T47D (cell line): ENCODE measurements around the gene ABL2.
A peak's percentile ranks its signal among the peaks of the same experiment; 100 is the strongest.
"Not testable (repeated sequence)": the region's sequence is repeated elsewhere in the genome, so short reads cannot be mapped to it uniquely, and the experiment has no call there.

Source experiments
- DNase-seq, 2 experiments: peaks; one replicate each; pipeline versions ENCODE4 v3.0.0 to v3.0.0-alpha.2; 2011 to 2012; ENCODE audit warnings: low read depth in 1 of 2, low spot score in 1 of 2
- JUND ChIP-seq: IDR thresholded peaks from 2 replicates; pipeline ENCODE4 v1.6.1; 2012; ENCODE audit warnings: low read depth
- in situ Hi-C: cut with HindIII; loops from 2 replicates; pipeline ENCODE4 v1.10.0; 2016; ENCODE audit warnings: low sequenced_read_pairs, low pct_unique_long_range_greater_than_20kb

The ABL2 gene

GRCh38 chr1:179177615-179178014, 51.9 kb downstream of the ABL2 start:
- TF ChIP-seq JUND = no peak

DNA sequence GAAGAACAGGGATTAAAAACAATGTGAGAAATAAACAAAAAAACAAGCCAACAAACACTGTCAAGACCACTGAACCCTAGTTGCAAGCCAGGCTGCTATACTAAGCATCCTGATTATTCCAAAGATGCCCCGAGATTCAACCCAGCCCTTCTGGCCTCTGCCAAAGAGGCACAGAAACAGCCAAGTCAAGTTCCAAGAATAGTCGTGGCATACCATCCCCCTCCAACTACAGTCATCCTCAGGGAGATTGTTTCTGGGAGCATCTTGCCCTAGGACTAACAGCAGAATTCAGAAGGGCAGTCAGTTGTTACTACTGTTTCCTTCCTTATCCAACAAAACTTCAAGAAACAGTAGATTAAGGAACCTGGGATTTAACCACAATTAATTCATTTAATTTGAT, 52.3 kb downstream of the ABL2 start:
- no peak for TF ChIP-seq JUND
- peak in 1 of 2 experiments; percentile 11 for DNase-seq
- in situ Hi-C loops = no loop called here

More at GRCh38 chr1:179177615-179178014, 51.9 kb downstream of the ABL2 start:
- no peak for DNase-seq
- in situ Hi-C loops = no loop called here

GRCh38 chr1:179175011-179175841, 54.3 kb downstream of the ABL2 start:
- TF ChIP-seq JUND = no peak
- in situ Hi-C loops = no loop called here
- peak in 1 of 2 experiments; percentile 50 for DNase-seq

GRCh38 chr1:179170468-179170770, 59.1 kb downstream of the ABL2 start:
- DNase-seq, in situ Hi-C loops: not testable (repeated sequence)

DNA sequence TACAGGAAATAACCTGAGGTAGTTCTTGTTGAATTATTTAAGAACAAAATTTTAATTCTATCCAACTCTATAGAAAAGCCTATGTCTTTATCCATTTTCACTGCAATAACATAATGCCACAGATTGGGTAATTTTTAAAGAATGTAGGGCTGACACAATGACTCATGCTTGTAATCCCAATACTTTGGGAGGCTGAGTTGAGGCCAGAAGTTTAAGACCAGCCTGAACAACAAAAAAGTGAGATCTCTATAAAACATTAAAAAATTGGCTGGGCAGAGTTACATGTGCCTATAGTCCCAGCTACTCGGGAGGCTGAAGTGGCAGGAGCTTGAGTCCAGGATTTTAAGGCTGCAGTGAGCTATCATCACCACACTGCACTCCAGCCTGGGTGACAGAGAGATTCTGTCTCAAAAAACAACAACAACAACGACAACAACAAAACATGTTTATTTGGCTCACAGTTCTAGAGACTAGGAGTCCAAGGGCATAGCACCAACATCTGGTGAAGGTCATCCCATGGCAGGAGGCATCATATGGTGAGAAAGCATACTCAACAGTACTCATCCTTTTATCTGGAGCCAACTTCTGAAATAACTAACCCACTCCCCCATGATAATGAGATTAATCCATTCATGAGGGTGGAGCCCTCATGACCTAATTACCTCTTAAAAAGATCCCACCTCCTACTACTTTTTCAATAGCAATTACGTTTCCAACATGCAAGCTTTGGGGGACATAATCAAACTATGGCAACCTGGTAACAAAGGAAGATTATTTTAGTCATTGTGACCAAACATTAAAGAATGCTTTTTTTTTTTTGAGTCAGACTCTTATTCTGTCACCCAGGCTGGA, 59.6 kb downstream of the ABL2 start:
- in situ Hi-C loops = no loop called here
- no peak for DNase-seq
- no peak for TF ChIP-seq JUND

DNA sequence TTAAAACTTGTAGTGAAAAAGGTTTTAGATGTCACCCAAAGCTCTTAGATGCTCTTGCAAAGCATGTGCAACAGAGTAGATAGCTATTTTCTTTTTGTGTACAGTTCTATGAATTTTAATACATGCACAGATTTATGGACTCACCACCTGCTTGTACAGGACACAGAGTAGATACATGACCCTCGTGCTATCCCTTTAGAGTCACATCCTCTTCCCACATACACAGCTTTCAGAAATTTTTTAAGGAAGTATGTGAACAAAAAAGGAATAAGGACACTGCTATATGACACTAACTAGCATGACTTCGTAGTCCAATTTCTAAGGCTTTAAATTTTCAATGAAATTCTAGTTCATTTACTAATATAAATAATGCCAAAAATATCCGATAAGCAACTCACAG, 60.9 kb downstream of the ABL2 start:
- no peak for TF ChIP-seq JUND
- no peak for DNase-seq
- in situ Hi-C loops = no loop called here

- no peak for TF ChIP-seq JUND
- in situ Hi-C loops = no loop called here
These were observed 61.5 kb downstream of the ABL2 start for GRCh38 chr1:179167955-179168354.

GRCh38 chr1:179167418-179167777, 62.1 kb downstream of the ABL2 start:
- no peak for TF ChIP-seq JUND
- no peak for DNase-seq
- in situ Hi-C loops = no loop called here

More at GRCh38 chr1:179167955-179168354, 61.5 kb downstream of the ABL2 start:
- DNase-seq = no peak

DNA sequence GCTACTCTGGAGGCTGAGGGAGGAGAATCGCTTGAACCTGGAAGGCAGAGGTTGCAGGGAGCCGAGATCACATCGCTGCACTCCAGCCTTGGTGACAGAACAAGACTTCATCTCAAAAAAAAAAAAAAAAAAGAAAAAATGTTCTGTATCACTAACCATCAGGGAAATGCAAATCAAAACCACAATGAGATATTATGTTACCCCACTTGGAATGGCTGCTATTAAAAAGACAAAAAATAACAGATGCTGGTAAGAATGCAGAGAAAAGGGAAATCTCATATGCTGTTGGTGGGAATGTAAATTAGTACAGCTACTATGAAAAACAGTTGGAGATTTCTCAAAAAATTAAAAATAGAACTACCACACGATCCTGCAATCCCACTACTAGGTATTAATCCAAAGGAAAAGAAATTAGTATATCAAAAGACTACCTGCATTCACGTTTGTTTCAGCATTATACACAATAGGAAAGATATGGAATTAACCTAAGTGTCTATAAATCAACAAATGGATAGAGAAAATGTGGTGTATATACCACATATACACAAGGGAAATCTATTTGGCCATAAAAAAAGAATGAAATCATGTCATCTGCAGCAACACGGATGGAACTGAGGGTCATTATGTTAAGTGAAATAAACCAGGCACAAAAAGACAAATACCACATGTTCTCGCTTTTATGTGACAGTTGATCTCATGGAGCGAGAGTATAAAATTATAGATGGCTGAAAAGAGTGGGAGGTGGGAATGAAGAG, 62.6 kb downstream of the ABL2 start:
- no peak for DNase-seq
- in situ Hi-C loops = no loop called here
- TF ChIP-seq JUND = no peak

GRCh38 chr1:179164494-179164893, 65.0 kb downstream of the ABL2 start:
- TF ChIP-seq JUND = no peak
- in situ Hi-C loops = no loop called here
- peak; percentile 21 to 77 for DNase-seq

DNA sequence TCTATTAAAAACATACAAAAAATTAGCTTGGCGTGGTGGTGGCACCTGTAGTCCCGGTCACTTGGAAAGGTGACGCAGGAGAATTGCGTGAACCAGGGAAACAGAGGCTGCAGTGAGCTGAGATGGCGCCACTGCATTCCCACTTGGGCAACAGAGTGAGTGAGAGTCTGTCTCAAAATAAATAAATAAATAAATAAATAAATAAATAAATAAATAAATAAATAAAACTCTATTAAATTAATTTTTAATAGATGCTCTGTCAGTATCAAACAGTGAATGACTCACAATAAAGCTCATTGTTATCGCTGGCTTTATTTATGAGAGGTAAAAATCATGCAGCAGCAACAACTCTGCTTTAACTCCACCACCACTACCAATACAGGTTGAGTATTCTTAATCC, 72.8 kb downstream of the ABL2 start:
- in situ Hi-C loops = no loop called here
- no peak for DNase-seq
- TF ChIP-seq JUND = no peak

DNA sequence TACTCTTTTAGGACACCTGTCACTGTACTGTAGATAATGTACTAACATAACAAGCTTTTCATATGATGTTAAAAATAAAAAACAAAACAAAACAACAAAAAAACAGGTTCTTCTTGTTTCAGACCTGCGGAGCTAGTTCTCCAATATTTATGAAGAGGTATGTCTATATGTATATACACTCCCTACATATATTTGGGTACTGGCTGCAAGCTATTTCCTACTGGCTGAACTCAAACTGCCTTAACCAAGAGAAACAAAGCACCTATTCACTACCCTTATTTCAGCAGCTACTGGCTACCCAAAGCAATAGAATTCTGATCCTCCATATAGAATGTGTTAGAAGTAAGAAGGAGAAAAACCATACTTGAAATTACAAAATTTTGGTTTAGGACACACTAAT, 73.5 kb downstream of the ABL2 start:
- in situ Hi-C loops = no loop called here
- TF ChIP-seq JUND = no peak
- DNase-seq = peak; percentile 50 to 81

DNA sequence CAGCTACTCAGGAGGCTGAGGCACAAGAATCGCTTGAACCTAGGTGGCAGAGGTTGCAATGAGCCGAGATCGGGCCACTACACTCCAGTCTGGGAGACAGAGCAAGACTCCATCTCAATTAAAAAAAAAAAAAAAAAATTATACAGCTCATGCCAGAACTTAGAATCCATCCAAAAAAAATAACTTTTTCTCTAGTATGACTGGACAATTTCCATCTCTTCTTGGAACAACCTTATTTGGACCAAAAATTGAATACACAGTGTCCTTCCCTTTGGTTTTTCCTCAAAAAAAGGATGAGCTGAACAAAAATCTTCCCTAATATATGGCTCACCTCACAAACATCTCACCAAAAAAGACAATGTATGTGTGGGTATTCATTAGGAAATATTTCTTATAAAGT, 73.9 kb downstream of the ABL2 start:
- in situ Hi-C loops = no loop called here
- TF ChIP-seq JUND = no peak

More for the DNA sequence above, 73.9 kb downstream of the ABL2 start:
- no peak for DNase-seq
